Measurements from ENCODE around the gene ANKRD6.

Gene ANKRD6

GRCh38 chr6:89475634-89476033 lies 42.7 kb downstream of the ANKRD6 start:
- H3K4me3 ChIP-seq (ENCODE audit: low read depth, low read length), result no peak overlapping the region
- no peak for TF ChIP-seq CTCF (IDR thresholded peaks at IDR 0.05; ENCODE audit: low read depth, low read length)
- peak; percentile 30 for DNase-seq (ENCODE audit: low read depth, low spot score)
- in situ Hi-C loops (cut with HindIII; ENCODE audit: low sequenced_read_pairs), result no loop called here

GRCh38 chr6:89479897-89480296 lies 46.9 kb downstream of the ANKRD6 start:
- DNase-seq (ENCODE audit: low read depth, low spot score), result no peak
- no peak overlapping the region for H3K4me3 ChIP-seq (ENCODE audit: low read depth, low read length)
- TF ChIP-seq CTCF (IDR thresholded peaks at IDR 0.05; ENCODE audit: low read depth, low read length), result no peak
- in situ Hi-C loops (cut with HindIII; ENCODE audit: low sequenced_read_pairs), result no loop called here

DNA sequence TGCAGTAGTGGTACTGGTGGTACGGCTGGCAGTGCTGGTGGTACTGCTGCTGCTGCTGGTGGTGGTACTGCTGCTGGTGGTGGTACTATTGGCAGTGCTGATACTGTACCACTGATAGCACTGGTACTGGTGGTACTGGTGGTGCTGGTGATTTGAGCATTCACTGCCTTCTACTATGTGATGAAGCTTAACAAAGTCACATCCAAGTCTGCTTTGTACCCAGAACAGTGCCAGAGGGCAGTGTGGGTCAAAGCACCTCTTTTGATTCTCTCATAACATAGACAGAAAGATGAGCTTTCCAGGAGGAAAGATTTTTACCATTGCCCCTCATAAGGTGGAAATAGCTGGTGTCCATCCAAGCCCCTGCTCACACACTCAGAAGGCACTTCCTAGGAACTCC lies 48.7 kb downstream of the ANKRD6 start:
- no peak for DNase-seq (ENCODE audit: low read depth, low spot score)
- H3K4me3 ChIP-seq (ENCODE audit: low read depth, low read length), result no peak overlapping the region
- in situ Hi-C loops (cut with HindIII; ENCODE audit: low sequenced_read_pairs), result no loop called here
- no peak for TF ChIP-seq CTCF (IDR thresholded peaks at IDR 0.05; ENCODE audit: low read depth, low read length)

- no peak for TF ChIP-seq CTCF (IDR thresholded peaks at IDR 0.05; ENCODE audit: low read depth, low read length)
- no peak overlapping the region for H3K4me3 ChIP-seq (ENCODE audit: low read depth, low read length)
- in situ Hi-C loops (cut with HindIII; ENCODE audit: low sequenced_read_pairs), result no loop called here
- no peak for DNase-seq (ENCODE audit: low read depth, low spot score)
Observed at GRCh38 chr6:89482126-89482525, 49.2 kb downstream of the ANKRD6 start.

DNA sequence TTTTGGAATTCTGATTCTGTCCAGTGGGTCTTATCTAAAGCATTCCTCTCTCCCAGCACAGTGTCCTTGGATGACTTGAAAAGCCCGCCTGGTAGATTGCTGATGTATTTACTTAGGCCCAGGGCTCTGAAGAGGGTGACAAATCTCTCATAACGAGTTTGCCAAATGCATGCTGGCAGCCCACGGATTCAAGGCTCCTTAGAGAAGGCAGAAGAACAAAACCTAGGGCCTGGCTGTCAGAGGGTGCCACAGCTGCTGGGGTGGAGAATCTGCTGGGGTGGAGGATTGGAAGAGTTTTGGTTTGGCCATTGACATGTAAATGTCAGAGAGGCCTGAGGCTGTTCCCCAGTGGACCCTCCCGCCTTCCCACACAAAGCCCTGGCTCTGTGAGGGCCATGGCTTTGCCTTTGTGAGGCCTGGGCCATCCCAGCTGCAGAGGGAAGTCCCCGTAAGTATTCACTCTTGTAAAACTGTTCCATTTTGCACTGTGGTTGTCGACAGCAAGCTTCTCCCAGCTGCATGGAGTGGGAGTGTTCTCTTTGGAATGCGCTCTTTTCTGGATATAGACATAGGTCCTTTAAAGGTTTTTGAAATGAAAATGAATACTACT lies 50.3 kb downstream of the ANKRD6 start:
- no peak overlapping the region for H3K4me3 ChIP-seq (ENCODE audit: low read depth, low read length)
- no peak for DNase-seq (ENCODE audit: low read depth, low spot score)
- TF ChIP-seq CTCF (IDR thresholded peaks at IDR 0.05; ENCODE audit: low read depth, low read length), result no peak
- in situ Hi-C loops (cut with HindIII; ENCODE audit: low sequenced_read_pairs), result no loop called here

- TF ChIP-seq CTCF (IDR thresholded peaks at IDR 0.05; ENCODE audit: low read depth, low read length), result no peak
- no peak overlapping the region for H3K4me3 ChIP-seq (ENCODE audit: low read depth, low read length)
- in situ Hi-C loops (cut with HindIII; ENCODE audit: low sequenced_read_pairs), result no loop called here
- DNase-seq (ENCODE audit: low read depth, low spot score), result no peak
Observed at GRCh38 chr6:89485320-89485719, 52.4 kb downstream of the ANKRD6 start.

DNA sequence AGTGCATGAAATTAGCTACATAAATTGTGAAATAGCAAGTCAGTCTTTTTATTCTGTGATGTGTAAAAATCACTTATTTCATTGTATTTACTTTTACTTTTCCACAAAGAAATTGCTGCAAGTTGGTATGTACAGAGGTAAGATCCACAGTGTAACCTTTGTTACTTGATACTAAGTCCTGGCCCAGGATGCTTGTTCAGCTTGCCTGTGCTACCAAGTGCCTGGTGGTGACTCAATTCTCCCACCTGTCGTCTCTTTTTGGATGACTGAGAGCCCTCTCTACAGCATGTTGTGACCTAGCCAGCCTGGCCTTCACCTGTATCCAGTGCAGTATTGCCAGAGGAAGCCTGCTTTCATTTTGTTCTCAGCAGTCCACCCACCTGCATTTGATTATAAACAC lies 54.9 kb downstream of the ANKRD6 start:
- TF ChIP-seq CTCF (IDR thresholded peaks at IDR 0.05; ENCODE audit: low read depth, low read length), result no peak
- H3K4me3 ChIP-seq (ENCODE audit: low read depth, low read length), result no peak overlapping the region
- in situ Hi-C loops (cut with HindIII; ENCODE audit: low sequenced_read_pairs), result no loop called here
- no peak for DNase-seq (ENCODE audit: low read depth, low spot score)

Measured in astrocyte of the spinal cord (primary cell).